Activated CD4-positive, alpha-beta T cell treated with anti-CD3 and anti-CD28 coated beads, Interleukin-2, amount 50 U/mL, for 1 hour (primary cell): Measurements from ENCODE around the gene CDCP1.
"Not testable (repeated sequence)": the region's sequence is repeated elsewhere in the genome, so short reads cannot be mapped to it uniquely, and the experiment has no call there.

Experiments used
- DNase-seq: peaks from one replicate; pipeline ENCODE4 v3.0.0-alpha.2; 2020

The CDCP1 gene

DNA sequence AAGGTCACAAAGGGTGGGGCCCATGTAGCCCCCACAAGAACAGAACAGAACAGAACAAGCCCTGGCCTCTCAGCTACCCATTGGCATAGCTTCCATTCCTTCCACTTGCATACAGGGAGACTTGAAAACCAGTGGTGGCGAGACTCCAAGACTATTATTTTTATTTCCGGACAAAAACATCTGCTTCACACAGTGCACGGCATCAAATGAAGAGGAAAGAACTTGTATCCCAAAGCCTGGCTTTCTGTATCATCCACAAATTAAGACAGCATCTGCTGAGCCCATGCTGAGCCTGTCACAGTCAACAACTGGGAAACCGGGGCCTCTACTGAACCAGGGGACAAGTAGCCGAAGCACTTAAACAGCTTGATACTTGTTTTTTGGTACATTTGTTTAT lies 64.0 kb downstream of the CDCP1 start:
- DNase-seq, result no peak

DNA sequence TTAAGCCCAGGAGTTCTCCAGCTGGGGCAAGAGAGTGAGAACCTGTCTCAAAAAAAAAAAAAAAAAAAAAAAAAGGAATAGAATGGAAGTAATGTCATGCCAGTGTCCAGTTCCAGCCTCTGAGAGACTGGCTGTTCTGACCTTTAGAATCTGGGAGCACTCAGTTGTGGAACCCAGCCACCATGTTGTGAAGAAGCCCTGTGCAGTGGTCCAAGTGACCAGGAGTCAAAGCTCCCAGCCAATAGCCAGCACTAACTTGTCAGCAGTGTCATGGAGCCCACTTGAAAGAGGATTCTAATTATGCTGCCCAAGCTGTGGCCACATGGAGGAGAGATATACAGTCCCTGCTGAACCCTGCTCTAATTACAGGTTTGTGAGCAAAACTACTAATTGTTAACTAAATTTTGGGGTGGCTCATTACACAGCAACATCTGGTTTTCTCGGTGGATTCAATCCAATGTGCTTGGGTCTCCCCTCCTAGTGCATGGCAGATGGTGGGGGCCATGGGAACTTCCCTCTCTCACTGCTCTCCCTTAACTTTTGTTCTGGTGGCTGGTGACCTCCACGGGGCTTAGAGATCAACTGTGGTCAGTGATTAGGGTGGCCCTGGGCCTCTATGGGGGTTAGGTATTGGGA lies 64.6 kb downstream of the CDCP1 start:
- DNase-seq, result no peak

DNA sequence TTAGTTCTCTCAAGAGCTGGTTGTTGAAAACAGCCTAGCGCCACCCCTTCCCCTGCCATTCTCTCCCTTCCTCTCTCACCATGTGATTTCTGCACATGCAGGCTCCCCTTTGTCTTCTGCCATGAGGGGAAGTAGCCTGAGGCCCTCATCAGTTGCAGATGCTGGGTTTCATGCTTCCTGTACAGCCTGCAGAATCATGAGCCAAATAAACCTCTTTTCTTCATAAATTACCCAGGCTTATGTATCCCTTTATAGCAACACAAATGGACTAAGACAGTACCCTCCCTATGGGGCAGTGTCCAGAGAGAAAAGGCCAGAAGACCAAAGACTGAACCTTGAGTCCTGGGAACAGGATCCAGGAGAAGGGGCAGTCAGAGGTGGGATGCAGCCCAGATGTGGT lies 65.4 kb downstream of the CDCP1 start:
- no peak for DNase-seq

DNA sequence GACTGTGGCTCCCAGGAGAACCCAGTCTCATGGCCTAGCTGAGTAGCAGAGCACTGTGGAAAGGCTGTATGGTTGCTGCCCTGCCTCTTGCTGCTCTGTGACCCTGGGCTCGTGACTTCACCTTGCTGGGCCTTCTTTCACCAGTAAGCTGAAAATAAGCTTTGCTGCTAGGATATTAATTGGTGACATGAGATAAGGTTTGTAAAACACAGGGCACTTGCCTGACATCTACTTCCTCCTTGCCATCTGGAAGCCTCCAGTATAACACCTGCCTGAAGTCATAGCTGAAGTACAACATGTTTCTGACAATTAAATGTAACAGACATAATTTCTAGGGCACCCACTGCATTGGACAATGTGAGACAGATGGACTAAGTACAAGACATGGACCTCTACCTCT lies 66.5 kb downstream of the CDCP1 start:
- no peak for DNase-seq

DNA sequence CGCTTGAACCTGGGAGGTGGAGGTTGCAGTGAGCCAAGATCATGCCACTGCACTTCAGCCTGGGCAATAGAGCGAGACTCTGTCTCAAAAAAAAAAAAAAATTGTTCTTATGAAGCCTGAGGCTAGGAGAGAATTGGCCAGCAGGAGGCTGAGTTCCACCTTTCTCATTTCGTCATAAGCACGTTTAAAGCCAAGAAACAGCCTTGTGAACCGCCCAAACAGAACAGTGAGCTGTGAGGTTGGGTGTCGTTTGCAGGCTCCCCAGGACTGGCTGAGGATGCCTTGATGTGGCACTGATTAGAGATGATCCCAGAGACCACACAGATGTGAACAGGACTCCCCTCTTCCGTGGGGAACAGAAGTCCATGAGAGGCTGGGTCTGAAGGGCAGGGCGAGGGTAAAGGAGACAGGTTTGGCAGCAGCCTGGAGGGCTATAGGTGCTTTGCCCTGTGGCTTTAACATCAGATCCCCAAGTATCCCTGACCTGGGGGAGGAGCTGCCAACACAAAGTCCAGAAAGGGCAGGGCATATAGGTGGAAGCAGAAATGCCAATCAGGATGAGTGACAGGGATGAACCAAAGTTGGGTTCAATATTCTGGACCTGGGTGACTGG lies 67.2 kb downstream of the CDCP1 start:
- no peak for DNase-seq

DNA sequence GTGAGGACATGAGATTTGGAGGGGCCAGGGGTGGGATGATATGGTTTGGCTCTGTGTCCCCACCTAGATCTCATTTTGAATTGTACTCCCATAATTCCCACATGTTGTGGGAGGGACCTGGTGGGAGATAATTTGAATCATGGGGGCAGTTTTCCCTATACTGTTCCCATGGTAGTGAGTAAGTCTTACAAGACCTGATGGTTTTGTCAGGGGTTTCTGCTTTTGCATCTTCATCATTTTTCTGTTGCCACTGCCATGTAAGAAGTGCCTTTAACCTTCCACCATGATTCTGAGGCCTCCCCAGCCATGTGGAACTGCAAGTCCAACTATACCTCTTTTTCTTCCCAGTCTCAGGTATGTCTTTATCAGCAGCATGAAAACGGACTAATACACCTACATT lies 67.9 kb downstream of the CDCP1 start:
- DNase-seq, result not testable (repeated sequence)

DNA sequence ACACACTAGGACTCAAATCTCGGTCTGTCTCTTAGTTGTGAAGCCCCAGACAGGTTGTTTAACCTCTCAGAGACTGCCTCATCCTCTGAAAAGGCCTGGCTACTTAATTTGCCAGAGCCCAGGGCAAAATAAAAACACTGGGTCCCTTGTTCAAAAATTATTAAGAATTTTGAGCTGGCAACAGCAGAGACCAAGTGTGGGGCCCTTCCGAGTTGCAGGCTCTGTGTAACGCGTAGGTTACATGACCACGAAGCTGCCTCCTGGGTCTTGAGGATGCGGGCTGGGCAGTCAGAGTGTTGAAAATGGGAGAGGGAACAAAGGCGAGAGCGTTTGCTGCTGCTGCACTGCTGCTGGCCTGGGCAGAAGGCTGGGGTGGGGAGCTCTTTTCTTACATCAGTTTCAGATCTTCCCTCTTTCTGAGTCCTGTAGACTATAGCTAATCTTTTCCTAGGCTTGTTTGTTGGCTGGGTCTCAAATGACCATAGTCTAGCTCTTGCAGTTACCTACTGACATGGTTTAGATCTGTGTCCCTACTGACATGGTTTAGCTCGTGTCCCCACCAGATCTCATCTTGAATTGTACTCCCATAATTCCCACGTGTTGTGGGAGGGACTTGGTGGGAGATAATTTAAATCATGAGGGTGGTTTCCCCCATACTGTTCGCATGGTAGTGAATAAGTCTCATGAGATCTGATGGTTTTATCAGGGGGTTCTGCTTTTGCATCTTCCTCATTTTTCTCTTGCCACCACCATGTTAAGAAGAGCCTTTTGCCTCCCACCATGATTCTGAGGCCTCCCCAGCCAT lies 70.2 kb downstream of the CDCP1 start:
- no peak for DNase-seq

DNA sequence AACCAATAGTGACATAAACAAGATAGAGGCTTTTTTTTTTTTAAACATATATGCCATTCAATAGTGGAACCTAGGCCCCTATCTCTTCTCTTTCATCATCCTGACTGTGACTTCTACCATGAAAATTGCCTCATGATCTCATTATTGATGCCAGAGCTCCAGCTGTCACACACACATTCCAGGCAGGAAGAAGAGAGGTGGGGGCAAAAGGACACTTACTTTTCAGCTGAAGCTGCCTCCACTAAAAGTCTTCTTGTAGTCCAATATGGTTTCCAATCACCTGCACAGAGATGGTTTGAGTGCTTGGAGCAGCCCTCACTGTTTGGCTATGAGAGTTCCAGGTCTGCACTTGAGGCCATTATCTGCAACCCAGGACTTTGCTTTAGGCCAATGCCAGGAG lies 75.1 kb downstream of the CDCP1 start:
- no peak for DNase-seq

DNA sequence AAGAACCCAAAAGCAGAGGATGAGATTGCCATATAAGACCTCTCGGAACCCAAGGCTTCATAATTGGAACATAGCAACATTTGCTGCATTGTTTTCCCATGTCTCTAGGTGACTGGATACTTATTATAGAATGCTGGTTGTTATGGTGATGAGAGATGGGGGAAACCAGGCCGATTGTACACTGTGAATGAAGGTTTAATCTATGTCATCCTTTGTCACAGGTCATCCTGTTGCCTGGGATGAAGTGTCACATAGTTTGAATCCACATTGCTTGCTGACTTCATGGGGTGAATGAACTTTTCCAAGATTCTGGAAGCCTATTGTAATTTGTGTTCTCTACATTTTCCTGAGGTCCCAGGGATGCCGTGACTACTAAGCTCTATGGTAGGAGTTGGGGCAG lies 78.2 kb downstream of the CDCP1 start:
- DNase-seq, result no peak

DNA sequence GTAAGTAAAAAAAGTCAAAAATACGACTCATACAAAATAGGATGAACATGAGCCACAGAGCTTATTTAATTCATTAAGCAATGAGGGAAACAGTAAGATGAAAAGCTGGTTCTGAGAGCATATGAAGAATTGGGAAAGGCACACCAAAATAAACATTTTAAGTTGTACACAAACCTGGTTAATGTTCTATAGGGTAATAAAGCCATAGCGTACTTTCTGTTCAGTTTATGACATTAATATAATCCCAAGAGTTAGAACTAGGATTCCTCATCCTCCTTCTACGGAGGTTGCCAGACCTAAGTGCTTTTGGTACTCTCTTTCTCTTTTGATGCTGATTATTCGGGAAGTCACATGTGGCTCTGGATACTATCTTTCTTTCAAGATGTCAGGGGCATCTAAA lies 78.7 kb downstream of the CDCP1 start:
- DNase-seq, result no peak

DNA sequence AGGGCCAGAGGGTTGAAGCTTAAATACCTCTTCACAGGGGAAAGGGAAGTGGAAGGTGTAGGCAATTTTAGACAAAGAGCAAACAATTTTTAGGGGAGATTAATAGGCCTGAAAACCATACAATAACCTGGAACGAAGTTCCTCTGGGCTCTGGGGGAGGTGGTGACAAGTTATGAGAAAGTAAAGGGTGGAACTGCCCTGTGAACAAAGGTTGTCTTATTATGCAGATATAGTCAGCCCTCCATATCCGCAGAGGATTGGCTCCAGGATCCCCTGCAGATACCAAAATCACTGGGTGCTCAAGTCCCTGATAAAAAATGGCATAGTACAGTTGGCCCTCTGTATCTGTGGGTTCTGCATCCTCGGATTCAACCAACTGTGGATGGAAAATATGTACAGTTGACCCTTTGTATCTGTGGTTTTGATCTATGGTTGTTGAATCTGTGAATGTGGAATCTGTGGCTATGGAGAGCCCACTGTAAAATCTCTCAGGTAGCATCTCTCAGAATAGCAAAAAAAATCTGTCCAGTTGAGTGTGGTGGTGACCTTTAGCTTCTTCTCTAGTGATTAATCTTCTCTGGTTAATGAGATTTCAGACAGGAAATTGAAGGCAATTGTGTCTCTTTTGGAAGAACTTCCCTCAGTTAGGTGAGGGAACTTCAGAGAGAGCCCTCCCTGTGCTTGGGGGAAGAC lies 79.9 kb downstream of the CDCP1 start:
- DNase-seq, result no peak

DNA sequence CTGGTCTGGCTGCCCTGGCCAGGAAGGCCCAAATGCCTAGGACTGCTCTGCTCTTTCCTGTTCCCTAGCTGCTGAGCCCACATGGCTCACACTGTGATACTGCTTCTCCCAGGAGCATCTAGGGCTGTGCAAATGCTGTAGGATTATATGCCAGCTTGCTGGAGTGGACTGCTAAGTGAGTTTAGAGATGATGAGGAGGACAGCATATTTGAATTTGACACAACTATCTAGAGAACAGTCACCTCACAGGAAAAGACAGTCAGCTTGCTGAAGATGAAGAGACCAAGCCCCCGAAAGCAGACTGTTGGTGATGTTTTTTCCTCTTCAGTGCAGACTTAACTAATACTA lies 80.8 kb downstream of the CDCP1 start:
- DNase-seq, result no peak

DNA sequence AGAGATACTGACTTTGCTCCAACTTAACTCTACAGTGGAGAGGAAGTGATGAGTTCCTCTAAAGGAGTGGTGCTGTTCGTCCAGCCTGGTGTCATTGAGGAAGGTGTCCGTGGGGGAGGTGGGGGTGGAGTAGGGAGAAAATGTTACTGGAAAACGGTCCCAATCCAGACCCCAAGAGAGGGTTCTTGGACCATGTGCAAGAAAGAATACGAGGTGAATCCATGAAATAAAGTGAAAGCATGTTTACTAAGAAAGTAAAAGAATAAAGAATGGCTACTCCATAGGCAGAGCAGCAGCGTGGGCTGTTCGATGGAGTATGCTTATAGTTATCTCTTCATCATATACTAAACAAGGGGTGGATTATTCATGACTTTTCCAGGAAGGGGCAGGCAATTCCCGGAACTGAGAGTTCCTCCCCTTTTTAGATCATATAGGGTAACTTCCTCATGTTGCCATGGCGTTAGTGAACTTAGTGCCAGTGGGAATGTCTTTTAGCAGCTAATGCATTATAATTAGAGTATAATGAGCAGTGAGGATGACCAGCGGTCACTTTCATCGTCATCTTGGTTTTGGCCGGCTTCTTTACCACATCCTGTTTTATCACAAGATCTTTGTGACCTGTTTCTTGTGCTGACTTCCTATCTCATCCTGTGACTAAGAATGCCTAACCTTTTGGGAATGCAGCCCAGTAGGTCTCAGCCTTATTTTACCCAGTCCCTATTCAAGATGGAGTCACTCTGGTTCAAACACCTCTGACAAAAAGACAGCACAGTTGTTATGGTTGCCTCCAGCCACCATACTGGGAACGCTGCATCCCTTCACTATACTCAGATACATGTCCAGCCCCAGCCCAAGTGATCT lies 81.4 kb downstream of the CDCP1 start:
- no peak for DNase-seq

DNA sequence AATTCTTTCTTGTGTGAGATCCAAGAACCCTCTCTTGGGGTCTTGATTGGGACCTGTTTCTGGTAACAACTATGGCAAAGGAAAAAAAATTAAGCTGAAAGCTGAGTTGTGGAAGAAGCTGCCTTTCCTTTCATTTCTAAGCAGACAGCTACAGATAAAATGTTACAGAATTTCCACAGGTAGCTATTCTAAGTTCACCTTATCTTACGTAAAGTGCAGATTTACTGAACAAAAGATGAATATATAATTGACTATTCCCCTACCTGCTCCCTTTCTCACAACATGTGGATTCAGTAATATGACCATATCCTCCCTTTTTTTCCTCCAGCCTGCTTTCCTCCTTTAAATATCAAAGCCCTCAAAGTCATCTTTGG lies 83.5 kb downstream of the CDCP1 start:
- no peak for DNase-seq

DNA sequence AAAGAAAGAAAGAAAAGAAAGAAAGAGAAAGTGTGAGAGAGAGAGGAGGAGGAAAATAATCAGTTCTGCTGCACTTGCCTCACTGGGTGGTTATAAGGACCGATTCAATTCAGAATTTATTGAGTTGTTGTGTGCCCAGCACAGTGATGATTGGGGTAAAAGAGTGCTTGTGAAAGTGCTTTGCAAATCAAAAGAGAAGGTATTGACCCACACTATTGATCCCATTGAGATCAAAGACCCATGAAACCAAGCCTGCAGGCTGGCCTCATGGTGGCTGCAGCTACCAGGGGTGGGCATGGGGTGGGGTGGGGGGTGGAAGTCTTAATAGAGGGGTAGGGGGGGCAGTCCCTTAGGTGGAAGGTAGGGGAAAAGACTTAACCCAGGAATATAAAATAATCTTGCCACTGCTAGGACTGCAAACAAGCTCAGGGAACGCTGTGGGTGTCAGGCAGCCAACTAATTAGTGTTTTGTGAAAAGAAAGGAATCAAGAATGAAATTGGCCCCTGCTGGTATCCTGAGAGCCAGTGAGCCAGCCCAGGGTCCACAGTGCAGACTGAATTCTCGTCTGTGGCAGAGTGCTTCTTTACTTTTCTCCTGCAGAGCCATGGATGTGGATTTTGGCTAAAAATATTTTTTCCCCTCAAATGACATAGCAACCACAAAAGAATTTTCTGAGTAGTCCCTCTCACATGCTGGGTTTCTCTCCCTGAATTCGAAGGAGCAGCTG lies 85.8 kb downstream of the CDCP1 start:
- DNase-seq, result no peak

DNA sequence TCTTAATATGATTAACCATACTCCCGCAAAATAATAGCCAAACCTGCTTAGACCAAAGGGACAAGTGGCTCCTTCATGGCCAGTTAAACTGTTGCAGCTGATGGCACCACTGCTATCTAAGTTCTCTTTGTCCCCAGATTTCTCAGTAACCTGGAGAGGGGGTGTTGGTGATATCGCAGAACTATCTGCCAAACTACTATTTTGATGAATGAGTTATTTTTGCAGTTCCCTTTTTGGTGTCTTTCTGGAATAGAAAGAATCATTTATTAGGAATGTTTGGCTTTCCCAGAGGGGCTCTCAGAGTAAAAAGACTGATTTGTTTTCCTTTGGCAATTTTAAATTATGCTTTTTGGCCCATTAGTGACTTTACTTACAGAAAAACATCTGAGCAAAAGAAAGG lies 87.0 kb downstream of the CDCP1 start:
- no peak for DNase-seq

DNA sequence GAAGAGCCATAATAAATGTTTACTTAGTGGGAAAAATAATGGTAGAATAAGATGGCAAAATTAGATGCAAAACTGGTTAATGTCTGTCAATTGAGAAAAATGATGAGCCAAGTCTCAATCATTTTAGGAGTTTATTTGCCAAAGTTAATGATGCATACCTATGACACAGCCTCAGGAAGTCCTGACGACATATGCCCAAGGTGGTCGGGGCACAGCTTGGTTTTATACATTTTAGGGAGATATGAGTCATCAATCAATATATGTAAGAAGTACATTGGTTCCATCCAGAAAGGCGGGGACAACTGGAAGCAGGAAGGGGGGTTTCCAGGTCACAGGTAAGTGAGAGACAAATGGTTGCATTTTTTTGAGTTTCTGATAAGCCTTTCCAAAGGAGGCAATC lies 88.6 kb downstream of the CDCP1 start:
- DNase-seq, result no peak

DNA sequence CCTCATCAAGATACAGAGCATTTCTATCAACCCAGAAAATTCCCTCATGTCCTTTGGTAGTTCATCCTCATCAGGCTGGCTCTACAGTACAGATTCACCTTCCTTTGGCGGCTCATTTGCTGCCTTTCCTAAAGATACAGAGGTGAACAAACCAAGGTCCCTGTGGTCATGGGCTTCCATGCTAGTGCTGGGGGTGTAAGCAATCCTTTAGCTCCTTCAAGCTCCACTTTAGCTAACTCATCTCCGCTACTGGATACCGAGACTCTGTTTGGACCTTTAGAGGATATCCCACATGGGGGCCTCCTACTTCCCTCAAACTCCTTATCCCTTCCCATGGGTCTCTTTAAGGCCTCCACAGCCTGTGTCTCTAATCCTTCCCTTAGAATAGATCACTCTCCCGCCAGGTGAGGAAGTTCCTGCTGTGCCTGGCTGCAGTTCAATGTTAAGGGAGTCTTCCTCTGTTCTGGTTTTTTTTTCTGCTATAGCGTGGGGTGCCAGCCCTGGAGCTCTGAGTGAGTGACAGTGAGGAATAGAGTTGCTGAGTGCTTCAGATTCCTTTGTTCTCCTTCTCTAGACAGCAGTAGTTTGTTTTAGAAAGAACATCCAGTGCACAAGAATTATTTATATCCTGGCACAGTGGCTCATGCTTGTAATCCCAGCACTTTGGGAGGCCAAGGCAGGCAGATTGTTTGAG lies 89.4 kb downstream of the CDCP1 start:
- no peak for DNase-seq

DNA sequence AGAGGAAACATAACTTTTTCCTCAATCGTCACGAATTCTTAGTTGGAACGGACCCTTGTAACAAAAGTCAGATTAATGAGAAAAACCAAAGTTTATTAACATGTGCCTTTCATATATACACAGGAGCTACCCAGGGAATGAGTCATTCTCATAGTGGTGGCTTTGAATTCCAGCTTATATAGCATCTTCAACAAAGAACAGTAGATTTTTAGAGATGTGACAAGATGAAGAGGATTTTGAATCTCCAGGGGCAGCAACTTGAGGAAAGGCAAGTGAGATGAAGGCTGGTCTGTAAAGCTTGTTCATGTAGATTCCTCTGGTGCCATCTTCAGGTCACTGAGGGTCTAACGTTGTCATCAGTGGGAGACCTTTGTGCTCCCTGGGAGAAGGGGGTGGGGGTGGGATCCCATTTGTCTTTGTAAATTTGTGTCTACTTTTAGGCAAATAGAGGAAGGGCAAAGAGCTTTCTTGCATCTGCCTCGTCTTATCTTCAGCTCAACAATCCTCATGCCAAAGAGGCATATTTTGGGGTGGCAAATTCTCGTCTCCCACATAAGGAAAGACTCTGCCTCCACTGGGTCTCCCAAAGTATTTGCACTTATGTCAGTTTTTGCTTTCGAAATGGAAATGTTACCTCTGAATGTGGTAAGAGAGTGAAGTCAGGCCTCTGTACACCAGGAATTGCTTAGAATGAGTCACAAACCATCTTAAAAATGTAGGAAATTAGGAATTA lies 90.6 kb downstream of the CDCP1 start:
- DNase-seq, result no peak

DNA sequence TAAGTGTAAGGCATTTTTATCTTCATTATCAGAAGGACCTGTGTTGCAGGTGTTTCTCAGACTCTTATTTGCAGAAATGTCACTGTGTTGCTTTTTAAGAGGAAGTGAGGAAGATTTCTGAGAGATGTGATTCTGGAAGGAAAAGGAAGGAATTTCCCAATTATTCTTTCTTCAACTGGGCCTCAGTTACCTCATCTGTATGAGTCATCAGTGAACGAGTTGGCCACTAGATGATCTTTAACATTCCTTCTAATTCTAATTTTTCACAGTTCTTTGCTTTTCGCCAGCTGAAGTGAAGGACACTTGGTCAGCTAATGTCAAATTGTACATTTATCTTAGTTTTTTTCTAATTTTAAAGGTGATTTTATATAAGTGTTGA lies 91.2 kb downstream of the CDCP1 start:
- DNase-seq, result no peak
